Regular cardiac myocyte (primary cell): Measurements from ENCODE around the gene SPDYE17. TPM values are rescaled to one million over a fixed set of nuclear protein-coding genes. Genes with fewer than 3 reads are reported as not detected.

Source experiments
- total RNA-seq: library from RNA; depleted of rRNA; stranded (reverse); fragments of >200 nt; gene quantifications from 2 replicates; pipeline ENCODE4 v1.2.3, GENCODE V29; 2014

SPDYE17 gene
- not detected in 2 replicates for total RNA-seq

GRCh38 chr7:77032261-77032660 lies at the start of gene SPDYE17:
SPDYE17 (minus strand) TSS chr7:77032361; CDS start chr7:77030570, 1,791 bp downstream.

GRCh38 chr7:77062557-77062956 lies 30.4 kb upstream of the SPDYE17 start, which contains the start of gene SPDYE18:
SPDYE18 (minus strand) TSS chr7:77062558; CDS start chr7:77060512, 2,046 bp downstream.

Other genes starting within 250 kb of the SPDYE17 start
- gene SPDYE18, start 30.2 kb upstream of the SPDYE17 start, total RNA-seq = 0.19 and 0.28 TPM in 2 replicates
- gene CCDC146, start 90.3 kb upstream of the SPDYE17 start, total RNA-seq = 0.77 and 2.5 TPM in 2 replicates
- 3.1 and 10.1 TPM in 2 replicates for gene FGL2, start 167.5 kb upstream of the SPDYE17 start, total RNA-seq